Measurements from ENCODE around the gene CACHD1.
"Not testable (repeated sequence)": the region's sequence is repeated elsewhere in the genome, so short reads cannot be mapped to it uniquely, and the experiment has no call there.

The CACHD1 gene

GRCh38 chr1:64715186-64715585 is 245.3 kb downstream of the CACHD1 start:
- no peak for TF ChIP-seq CTCF (IDR thresholded peaks at IDR 0.05; ENCODE audit: low read depth, low read length)

GRCh38 chr1:64721135-64721534 is 251.2 kb downstream of the CACHD1 start:
- TF ChIP-seq CTCF (IDR thresholded peaks at IDR 0.05; ENCODE audit: low read depth, low read length): no peak
- no peak for DNase-seq (ENCODE audit: extremely low read depth, low read depth)

More at GRCh38 chr1:64715186-64715585, 245.3 kb downstream of the CACHD1 start:
- no peak for DNase-seq (ENCODE audit: extremely low read depth, low read depth)

GRCh38 chr1:64721576-64722145 is 251.7 kb downstream of the CACHD1 start:
- TF ChIP-seq CTCF (IDR thresholded peaks at IDR 0.05; ENCODE audit: low read depth, low read length): no peak
- no peak for DNase-seq (ENCODE audit: extremely low read depth, low read depth)

- no peak for DNase-seq (ENCODE audit: extremely low read depth, low read depth)
- no peak for TF ChIP-seq CTCF (IDR thresholded peaks at IDR 0.05; ENCODE audit: low read depth, low read length)
These were observed 257.9 kb downstream of the CACHD1 start for GRCh38 chr1:64727861-64728260.

- DNase-seq (ENCODE audit: extremely low read depth, low read depth): no peak
- no peak for TF ChIP-seq CTCF (IDR thresholded peaks at IDR 0.05; ENCODE audit: low read depth, low read length)
These were observed 263.8 kb downstream of the CACHD1 start for GRCh38 chr1:64733581-64734286.

- DNase-seq (ENCODE audit: extremely low read depth, low read depth): no peak
- no peak for TF ChIP-seq CTCF (IDR thresholded peaks at IDR 0.05; ENCODE audit: low read depth, low read length)
These were observed 264.3 kb downstream of the CACHD1 start for GRCh38 chr1:64734287-64734652.

- not testable (repeated sequence) for DNase-seq (ENCODE audit: extremely low read depth, low read depth)
These were observed 270.8 kb downstream of the CACHD1 start for GRCh38 chr1:64740687-64741086.

All from AG09319 (cell line).